Hepatocyte (in vitro differentiated cells): ENCODE results near the gene ING5.

Experiments used
- CTCF ChIP-seq: fragments of 200-600 bp; sonication (generic); IDR thresholded peaks from 2 replicates; pipeline ENCODE4 v1.5.1; 2016; ENCODE audit warnings: antibody characterized with exemption, mild to moderate bottlenecking; ENCODE audit not compliant: poor library complexity
- EZH2 ChIP-seq: fragments of 200-600 bp; sonication (generic); IDR thresholded peaks from 2 replicates; pipeline ENCODE4 v1.6.1; 2016; ENCODE audit warnings: antibody characterized with exemption, mild to moderate bottlenecking, borderline replicate concordance

GRCh38 chr2:241672243-241673188 is 29.3 kb upstream of the ING5 start:
- TF ChIP-seq CTCF (no peak), EZH2 (no peak)
